Endothelial cell of umbilical vein (primary cell): Measurements from ENCODE around the gene PCDH9.

ENCODE experiments used
- EZH2 ChIP-seq: IDR thresholded peaks from 2 replicates; pipeline ENCODE4 v1.6.1; 2012; ENCODE audit warnings: borderline replicate concordance, low read depth, mild to moderate bottlenecking, moderate library complexity, low read length, inconsistent platforms; ENCODE audit not compliant: severe bottlenecking
- GATA2 ChIP-seq: IDR thresholded peaks from 2 replicates; pipeline ENCODE4 v1.7.0; 2011; ENCODE audit warnings: low read depth, mild to moderate bottlenecking, moderate library complexity, mixed read lengths, low read length; ENCODE audit not compliant: insufficient read length, insufficient read depth
- JUN ChIP-seq: IDR thresholded peaks from 2 replicates; pipeline ENCODE4 v1.6.1; 2011; ENCODE audit warnings: borderline replicate concordance, low read depth; ENCODE audit not compliant: insufficient read length, insufficient read depth
- MAX ChIP-seq: IDR thresholded peaks from 2 replicates; pipeline ENCODE4 v1.6.1; 2011; ENCODE audit not compliant: insufficient read depth, insufficient read length
- MYC ChIP-seq: IDR thresholded peaks from one replicate; pipeline ENCODE4 v1.6.1; 2011; ENCODE audit warnings: mild to moderate bottlenecking, low read depth, low read length
- POLR2A ChIP-seq: IDR thresholded peaks from 2 replicates; pipeline ENCODE4 v1.6.1; 2012; ENCODE audit warnings: low read depth, mild to moderate bottlenecking, control low read depth, low read length
- POLR2AphosphoS5 ChIP-seq: IDR thresholded peaks from 2 replicates; pipeline ENCODE4 v1.6.1; 2012; ENCODE audit warnings: low read depth, mild to moderate bottlenecking, control low read depth, low read length, moderate library complexity; ENCODE audit not compliant: insufficient read depth
- TF ChIP-seq, protein P1 (sequence below), 2 donors: IDR thresholded peaks; 1 replicate in 1 of 2; 2 replicates in 1 of 2; pipeline ENCODE4 v1.5.1; 2011; ENCODE audit warnings: low read length in 2 of 2, mild to moderate bottlenecking in 2 of 2, moderate library complexity in 2 of 2, control low read depth in 1 of 2, inconsistent platforms in 1 of 2, low read depth in 1 of 2; ENCODE audit not compliant: insufficient read depth in 1 of 2; ENCODE audit errors: extremely low read depth in 1 of 2

DNA sequence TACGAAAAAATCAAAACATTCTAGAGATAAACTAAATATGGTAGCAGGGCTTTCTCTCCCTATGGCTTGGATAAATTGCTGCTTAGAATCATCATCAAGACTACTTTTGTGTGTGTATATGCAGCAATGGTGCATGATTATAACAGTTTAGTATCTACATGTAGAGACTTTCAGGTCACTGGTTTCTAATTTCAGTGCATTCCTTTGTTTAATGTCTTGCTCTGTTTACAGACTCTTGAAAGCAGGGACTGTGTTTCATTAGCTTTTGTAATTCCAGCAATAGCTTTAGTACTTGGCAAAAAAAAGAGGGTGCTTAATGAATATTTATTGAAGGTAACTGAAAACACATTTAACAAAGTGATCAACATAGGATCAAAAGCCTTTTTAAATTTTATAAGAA is 420.7 kb downstream of the PCDH9 start:
- TF ChIP-seq, protein P1, sequence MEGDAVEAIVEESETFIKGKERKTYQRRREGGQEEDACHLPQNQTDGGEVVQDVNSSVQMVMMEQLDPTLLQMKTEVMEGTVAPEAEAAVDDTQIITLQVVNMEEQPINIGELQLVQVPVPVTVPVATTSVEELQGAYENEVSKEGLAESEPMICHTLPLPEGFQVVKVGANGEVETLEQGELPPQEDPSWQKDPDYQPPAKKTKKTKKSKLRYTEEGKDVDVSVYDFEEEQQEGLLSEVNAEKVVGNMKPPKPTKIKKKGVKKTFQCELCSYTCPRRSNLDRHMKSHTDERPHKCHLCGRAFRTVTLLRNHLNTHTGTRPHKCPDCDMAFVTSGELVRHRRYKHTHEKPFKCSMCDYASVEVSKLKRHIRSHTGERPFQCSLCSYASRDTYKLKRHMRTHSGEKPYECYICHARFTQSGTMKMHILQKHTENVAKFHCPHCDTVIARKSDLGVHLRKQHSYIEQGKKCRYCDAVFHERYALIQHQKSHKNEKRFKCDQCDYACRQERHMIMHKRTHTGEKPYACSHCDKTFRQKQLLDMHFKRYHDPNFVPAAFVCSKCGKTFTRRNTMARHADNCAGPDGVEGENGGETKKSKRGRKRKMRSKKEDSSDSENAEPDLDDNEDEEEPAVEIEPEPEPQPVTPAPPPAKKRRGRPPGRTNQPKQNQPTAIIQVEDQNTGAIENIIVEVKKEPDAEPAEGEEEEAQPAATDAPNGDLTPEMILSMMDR (IDR thresholded peaks at IDR 0.05; ENCODE audit: extremely low read depth in 1 of 2, insufficient read depth in 1 of 2, low read depth in 1 of 2, low read length in 2 of 2): no peak
- TF ChIP-seq EZH2: no peak
- TF ChIP-seq POLR2AphosphoS5: no peak
- TF ChIP-seq GATA2: no peak
- TF ChIP-seq JUN: no peak
- no peak for TF ChIP-seq MAX
- no peak for TF ChIP-seq POLR2A
- no peak for TF ChIP-seq MYC
